ENCODE results near the gene EFCAB12.
"Not testable (repeated sequence)": the region's sequence is repeated elsewhere in the genome, so short reads cannot be mapped to it uniquely, and the experiment has no call there.

Gene EFCAB12

GRCh38 chr3:129364811-129365210, 63.6 kb downstream of the EFCAB12 start:
- DNase-seq = not testable (repeated sequence)

- DNase-seq = not testable (repeated sequence)
Measured at GRCh38 chr3:129363356-129363755, 65.1 kb downstream of the EFCAB12 start.

GRCh38 chr3:129360705-129361460, 67.6 kb downstream of the EFCAB12 start:
- DNase-seq = no peak

GRCh38 chr3:129360171-129360611, 68.2 kb downstream of the EFCAB12 start:
- no peak for DNase-seq

- no peak for DNase-seq
Measured at GRCh38 chr3:129358772-129359371, 69.6 kb downstream of the EFCAB12 start.

- DNase-seq = no peak
Measured at GRCh38 chr3:129358177-129358771, 70.2 kb downstream of the EFCAB12 start.

- DNase-seq = no peak
Measured at GRCh38 chr3:129357616-129358015, 70.8 kb downstream of the EFCAB12 start.

- no peak for DNase-seq
Measured at GRCh38 chr3:129356756-129357425, 71.5 kb downstream of the EFCAB12 start.

- no peak for DNase-seq
Measured at GRCh38 chr3:129353589-129353941, 74.9 kb downstream of the EFCAB12 start.

GRCh38 chr3:129352650-129353588, 75.5 kb downstream of the EFCAB12 start:
- no peak for DNase-seq

GRCh38 chr3:129352045-129352444, 76.4 kb downstream of the EFCAB12 start:
- no peak for DNase-seq

All from NCI-H510A (cell line).